Measurements from ENCODE around the gene ALLC. TPM values are rescaled to one million over a fixed set of nuclear protein-coding genes. Genes with fewer than 3 reads are reported as not detected.

ALLC gene
- total RNA-seq, 1 experiment from 2014 or later = not detected

DNA sequence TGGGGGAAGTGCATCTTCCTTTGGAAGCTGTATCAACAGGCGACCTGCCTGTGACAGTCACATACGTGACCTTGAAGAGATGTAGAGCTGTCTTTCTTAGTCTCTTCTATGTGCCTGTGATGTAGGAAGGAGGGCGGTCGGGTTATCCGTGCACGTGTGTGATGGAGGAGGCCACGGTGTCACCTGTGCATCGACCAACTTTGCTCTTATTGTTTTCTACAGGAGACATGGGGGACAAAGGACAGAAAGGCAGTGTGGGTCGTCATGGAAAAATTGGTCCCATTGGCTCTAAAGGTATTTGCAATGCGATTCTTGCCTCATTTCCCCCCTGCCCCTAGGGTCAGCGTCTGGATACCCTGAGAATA, 20.7 kb upstream of the ALLC start:
- Histone ChIP-seq H3K4me1 (no peaks in the 10 kb centered on the region), H3K4me3 (ENCODE audit: low read depth, low read length) (no peak overlapping the region), H3K9me3 (no peaks in the 10 kb centered on the region), H3K27me3 (replicated peaks; ENCODE audit: control insufficient read depth, insufficient read depth, low read length) (no peaks in the 10 kb centered on the region), H3K36me3 (ENCODE audit: control insufficient read depth, insufficient read depth, low read length) (no peaks in the 10 kb centered on the region)
- BruUV-seq (replicated peaks) = no TSS peak
- H3K4me1 Mint-ChIP-seq (ENCODE audit: low read depth, unreplicated experiment) = no peaks in the 10 kb centered on the region
- DNase-seq = no peak
- H3K9me3 Mint-ChIP-seq (ENCODE audit: unreplicated experiment) = no peaks in the 10 kb centered on the region
- intact Hi-C loops (cut with micrococcal nuclease; ENCODE audit: unreplicated experiment) = no loop called here
- H3K27ac Mint-ChIP-seq (ENCODE audit: unreplicated experiment) = no peak overlapping the region
- POLR2A ChIA-PET = no interaction called here
- no peaks in the 10 kb centered on the region for H3K36me3 Mint-ChIP-seq (ENCODE audit: insufficient read depth, unreplicated experiment)
- CTCF ChIA-PET = no interaction called here
- TF ChIP-seq, protein P1, sequence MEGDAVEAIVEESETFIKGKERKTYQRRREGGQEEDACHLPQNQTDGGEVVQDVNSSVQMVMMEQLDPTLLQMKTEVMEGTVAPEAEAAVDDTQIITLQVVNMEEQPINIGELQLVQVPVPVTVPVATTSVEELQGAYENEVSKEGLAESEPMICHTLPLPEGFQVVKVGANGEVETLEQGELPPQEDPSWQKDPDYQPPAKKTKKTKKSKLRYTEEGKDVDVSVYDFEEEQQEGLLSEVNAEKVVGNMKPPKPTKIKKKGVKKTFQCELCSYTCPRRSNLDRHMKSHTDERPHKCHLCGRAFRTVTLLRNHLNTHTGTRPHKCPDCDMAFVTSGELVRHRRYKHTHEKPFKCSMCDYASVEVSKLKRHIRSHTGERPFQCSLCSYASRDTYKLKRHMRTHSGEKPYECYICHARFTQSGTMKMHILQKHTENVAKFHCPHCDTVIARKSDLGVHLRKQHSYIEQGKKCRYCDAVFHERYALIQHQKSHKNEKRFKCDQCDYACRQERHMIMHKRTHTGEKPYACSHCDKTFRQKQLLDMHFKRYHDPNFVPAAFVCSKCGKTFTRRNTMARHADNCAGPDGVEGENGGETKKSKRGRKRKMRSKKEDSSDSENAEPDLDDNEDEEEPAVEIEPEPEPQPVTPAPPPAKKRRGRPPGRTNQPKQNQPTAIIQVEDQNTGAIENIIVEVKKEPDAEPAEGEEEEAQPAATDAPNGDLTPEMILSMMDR (IDR thresholded peaks at IDR 0.05; ENCODE audit: insufficient read depth in 1 of 2, low read depth in 1 of 2, low read length in 1 of 2, severe bottlenecking in 1 of 2, unreplicated experiment in 1 of 2) = no peak
- no peak overlapping the region for H3K4me3 Mint-ChIP-seq (ENCODE audit: unreplicated experiment)
- no peaks in the 10 kb centered on the region for H3K27me3 Mint-ChIP-seq (ENCODE audit: insufficient read depth, unreplicated experiment)

DNA sequence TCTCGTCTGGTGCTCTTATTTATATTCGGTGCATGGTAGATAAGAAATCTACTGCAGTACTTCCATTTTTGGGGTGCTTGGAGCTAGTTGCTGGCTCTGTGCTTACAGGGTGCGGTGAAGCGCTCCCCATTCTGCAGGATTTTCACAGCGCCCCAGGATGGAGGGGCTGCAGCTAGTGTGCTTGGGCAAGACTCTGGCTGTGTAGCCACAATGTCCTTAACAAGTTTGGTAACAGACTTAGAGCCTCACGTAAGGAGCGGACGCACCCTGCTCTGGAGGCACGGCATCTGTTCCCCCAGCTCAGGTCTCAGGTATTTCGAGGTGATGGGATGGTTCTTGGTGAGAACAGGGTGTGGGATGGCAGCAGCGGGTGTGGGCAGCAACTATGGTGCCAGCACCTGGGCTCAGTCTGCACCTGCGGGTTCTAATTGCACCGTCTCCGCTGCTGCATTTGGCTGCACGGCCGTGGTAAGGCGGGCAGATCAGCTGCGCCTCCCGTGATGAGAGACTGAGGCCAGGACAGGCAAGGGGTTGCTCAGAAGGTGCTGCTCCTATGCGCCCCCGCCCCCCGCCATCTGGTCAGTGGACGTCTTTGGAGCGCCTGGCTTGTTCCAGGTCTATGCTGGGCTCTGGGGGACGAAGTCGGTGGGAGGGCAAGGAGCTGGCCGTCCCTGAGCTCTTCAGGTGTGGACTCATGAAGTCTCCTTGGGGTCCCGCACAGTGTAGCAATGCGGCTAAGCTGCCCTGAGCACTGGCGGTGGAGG, 20.1 kb upstream of the ALLC start:
- Histone ChIP-seq H3K4me1 (no peaks in the 10 kb centered on the region), H3K27me3 (replicated peaks; ENCODE audit: control insufficient read depth, insufficient read depth, low read length) (no peaks in the 10 kb centered on the region), H3K4me3 (ENCODE audit: low read depth, low read length) (no peak overlapping the region), H3K36me3 (ENCODE audit: control insufficient read depth, insufficient read depth, low read length) (no peaks in the 10 kb centered on the region), H3K9me3 (no peaks in the 10 kb centered on the region)
- TF ChIP-seq, protein P1 (IDR thresholded peaks at IDR 0.05; ENCODE audit: insufficient read depth in 1 of 2, low read depth in 1 of 2, low read length in 1 of 2, severe bottlenecking in 1 of 2, unreplicated experiment in 1 of 2) = no peak
- H3K9me3 Mint-ChIP-seq (ENCODE audit: unreplicated experiment) = no peaks in the 10 kb centered on the region
- no TSS peak for BruUV-seq (replicated peaks)
- intact Hi-C loops (cut with micrococcal nuclease; ENCODE audit: unreplicated experiment) = no loop called here
- no peak overlapping the region for H3K4me3 Mint-ChIP-seq (ENCODE audit: unreplicated experiment)
- no peaks in the 10 kb centered on the region for H3K27me3 Mint-ChIP-seq (ENCODE audit: insufficient read depth, unreplicated experiment)
- H3K36me3 Mint-ChIP-seq (ENCODE audit: insufficient read depth, unreplicated experiment) = peaks cover 3% of the 10 kb centered on the region
- DNase-seq = peak in 1 of 2 experiments; percentile 26
- H3K27ac Mint-ChIP-seq (ENCODE audit: unreplicated experiment) = no peak overlapping the region
- no peaks in the 10 kb centered on the region for H3K4me1 Mint-ChIP-seq (ENCODE audit: low read depth, unreplicated experiment)
- CTCF ChIA-PET = no interaction called here
- POLR2A ChIA-PET = no interaction called here

DNA sequence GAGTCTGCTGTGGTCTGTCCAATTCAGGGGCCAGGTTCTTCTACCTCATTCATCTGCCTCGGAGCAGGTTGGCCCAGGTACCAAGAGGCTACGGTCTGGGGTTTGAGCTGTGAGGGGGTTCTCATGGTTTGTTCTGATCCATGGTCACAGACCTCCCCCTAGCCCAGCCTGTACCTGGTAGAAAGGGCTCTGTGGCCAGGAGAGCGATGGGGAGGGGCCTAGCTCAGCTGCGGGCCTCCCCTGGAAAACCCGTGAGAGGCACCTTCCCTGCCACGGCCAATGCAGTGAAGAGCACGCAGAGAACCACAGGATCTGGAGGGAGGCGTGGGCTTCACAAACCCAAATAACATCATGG, 19.6 kb upstream of the ALLC start:
- Mint-ChIP-seq H3K36me3 (ENCODE audit: insufficient read depth, unreplicated experiment) (peaks cover 5% of the 10 kb centered on the region), H3K9me3 (ENCODE audit: unreplicated experiment) (no peaks in the 10 kb centered on the region), H3K27me3 (ENCODE audit: insufficient read depth, unreplicated experiment) (no peaks in the 10 kb centered on the region), H3K4me1 (ENCODE audit: low read depth, unreplicated experiment) (no peaks in the 10 kb centered on the region), H3K4me3 (ENCODE audit: unreplicated experiment) (no peak overlapping the region), H3K27ac (ENCODE audit: unreplicated experiment) (no peak overlapping the region)
- intact Hi-C loops (cut with micrococcal nuclease; ENCODE audit: unreplicated experiment) = no loop called here
- Histone ChIP-seq H3K9me3 (no peaks in the 10 kb centered on the region), H3K4me3 (ENCODE audit: low read depth, low read length) (no peak overlapping the region), H3K36me3 (ENCODE audit: control insufficient read depth, insufficient read depth, low read length) (no peaks in the 10 kb centered on the region), H3K4me1 (no peaks in the 10 kb centered on the region), H3K27me3 (replicated peaks; ENCODE audit: control insufficient read depth, insufficient read depth, low read length) (no peaks in the 10 kb centered on the region)
- TF ChIP-seq, protein P1 (IDR thresholded peaks at IDR 0.05; ENCODE audit: insufficient read depth in 1 of 2, low read depth in 1 of 2, low read length in 1 of 2, severe bottlenecking in 1 of 2, unreplicated experiment in 1 of 2) = no peak
- ChIA-PET POLR2A (no interaction called here), CTCF (no interaction called here)
- no TSS peak for BruUV-seq (replicated peaks)
- peak in 1 of 2 experiments; percentile 25 for DNase-seq

Measured in Caco-2 (cell line).